Frontal cortex (tissue), 4 donors: ENCODE results near the gene AHR. TPM values are rescaled to one million over a fixed set of nuclear protein-coding genes. Genes with fewer than 3 reads are reported as not detected.

Experiments
- DNase-seq, 2 donors: peaks; one replicate each; pipeline ENCODE4 v3.0.0; 2012; ENCODE audit warnings: low spot score in 2 of 2
- FAIRE-seq: peaks from 2 replicates; lab custom pipeline; 2012; peaks lifted over from hg19 to GRCh38; lab: Jason Lieb, UNC
- total RNA-seq: library from RNA; depleted of rRNA; stranded (reverse); fragments of >200 nt; gene quantifications from one replicate; pipeline ENCODE4 v1.2.3, GENCODE V29; 2014
- donor health status: control.
- donor health status: control.
- donor health status: control.

Gene AHR
- 13.9 TPM for total RNA-seq

DNA sequence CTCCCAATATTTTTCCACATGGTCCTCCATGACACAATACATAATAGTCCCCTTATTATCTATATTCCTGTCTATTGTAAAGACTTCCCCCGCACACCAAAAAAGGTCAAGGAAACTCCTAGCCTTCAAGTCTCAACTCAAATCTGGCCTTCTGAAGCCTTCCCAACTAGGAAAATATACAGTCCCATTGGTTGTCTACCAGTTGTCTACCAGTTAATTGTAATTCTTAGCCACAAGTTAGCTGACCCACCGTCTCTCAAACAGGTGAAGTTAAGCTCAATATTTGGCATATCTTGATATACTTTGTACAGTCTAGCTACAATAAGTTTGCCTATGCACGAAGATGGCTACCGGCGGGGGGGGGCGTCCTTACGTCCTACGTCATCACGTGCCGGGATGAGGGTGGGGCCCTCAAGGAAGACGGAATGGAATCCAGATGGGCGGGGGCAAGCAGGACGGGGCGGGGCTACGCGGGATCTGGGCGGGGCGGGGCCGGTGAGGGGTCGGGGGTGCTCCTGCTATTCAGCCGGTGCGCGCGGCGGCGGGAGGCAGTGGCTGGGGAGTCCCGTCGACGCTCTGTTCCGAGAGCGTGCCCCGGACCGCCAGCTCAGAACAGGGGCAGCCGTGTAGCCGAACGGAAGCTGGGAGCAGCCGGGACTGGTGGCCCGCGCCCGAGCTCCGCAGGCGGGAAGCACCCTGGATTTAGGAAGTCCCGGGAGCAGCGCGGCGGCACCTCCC lies at the start of gene AHR:
TSS of gene AHR (plus strand) at position 551 of the 738 bp plus-strand sequence. CDS start 613 bp downstream, outside the sequence.
- DNase-seq (peak; percentile 82 to 83), FAIRE-seq (no peak)

DNA sequence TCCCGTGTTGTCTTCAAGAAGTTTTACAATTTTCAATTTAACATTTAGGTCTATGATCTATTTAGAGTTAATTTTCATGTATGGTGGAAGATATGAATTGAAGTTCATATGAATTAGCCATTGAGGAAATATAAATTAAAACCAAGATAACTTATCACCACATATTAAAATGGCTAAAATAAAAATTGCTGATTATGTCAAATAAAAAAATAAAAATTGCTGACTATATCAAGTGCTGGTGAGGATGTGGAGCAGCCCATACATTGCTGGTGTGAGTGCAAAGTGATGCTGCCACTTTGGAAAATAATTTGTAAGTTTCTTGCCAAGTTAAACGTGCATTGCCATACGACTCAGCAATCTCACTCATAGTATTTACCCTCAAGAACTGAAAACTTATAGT lies 44.6 kb upstream of the AHR start:
- FAIRE-seq: peak; percentile 61

DNA sequence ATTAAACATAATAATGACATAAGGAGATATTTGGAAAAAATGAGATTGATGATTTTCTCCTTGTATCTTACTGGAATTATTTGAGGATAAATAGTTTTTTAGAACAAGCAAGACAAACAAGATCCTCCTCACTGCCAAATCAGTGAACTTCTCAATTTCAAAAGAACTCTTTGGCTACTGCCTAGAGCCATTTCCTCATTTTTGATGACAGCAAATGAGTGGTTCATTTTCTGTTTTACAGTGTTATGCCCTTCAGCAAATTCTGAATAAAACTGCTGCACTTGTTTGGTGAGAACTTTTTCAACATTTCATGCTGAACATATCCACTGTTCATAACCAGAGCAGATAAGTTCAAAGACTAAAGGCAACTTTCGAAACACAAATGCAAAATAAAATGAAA lies 42.5 kb upstream of the AHR start:
- no peak for DNase-seq
- no peak for FAIRE-seq

More for the DNA sequence above, 44.6 kb upstream of the AHR start:
- no peak for DNase-seq

DNA sequence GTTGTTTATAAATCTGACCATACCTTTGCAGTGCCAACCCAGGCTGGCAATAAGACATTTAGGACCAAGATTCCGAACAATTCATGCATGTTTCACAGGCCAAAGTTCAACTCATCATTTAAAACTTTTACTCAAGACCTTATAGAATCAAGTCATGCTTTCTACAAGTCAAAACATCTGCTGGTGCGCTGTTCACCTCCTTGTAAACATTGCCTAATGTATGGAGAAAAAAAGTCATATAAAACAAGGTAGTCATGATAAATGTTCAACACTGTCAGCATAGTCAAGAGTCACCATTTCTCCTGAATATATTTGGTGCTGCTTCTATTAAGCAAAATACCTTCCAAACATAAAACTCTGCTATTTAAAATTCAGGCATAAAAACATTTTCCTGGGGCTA lies 42.1 kb upstream of the AHR start:
- DNase-seq (no peak), FAIRE-seq (no peak)

DNA sequence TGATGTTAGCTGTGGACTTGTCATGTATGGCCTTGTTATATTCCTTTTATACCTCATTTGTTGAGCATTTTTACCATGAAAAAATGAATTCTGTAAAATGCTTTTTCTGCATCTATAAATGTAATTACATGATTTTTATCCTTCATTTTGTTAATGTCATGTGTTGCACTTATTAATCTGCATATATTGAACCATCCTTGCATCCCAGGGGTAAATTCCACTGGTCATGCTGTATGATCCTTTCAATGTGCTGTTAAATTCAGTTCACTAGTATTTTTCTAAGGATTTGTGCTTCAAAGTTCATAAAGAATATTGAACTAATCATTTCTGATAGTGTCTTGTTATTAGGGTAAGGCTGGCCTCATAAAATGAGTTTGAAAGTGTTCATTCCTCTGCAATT lies 31.9 kb upstream of the AHR start:
- no peak for FAIRE-seq

DNA sequence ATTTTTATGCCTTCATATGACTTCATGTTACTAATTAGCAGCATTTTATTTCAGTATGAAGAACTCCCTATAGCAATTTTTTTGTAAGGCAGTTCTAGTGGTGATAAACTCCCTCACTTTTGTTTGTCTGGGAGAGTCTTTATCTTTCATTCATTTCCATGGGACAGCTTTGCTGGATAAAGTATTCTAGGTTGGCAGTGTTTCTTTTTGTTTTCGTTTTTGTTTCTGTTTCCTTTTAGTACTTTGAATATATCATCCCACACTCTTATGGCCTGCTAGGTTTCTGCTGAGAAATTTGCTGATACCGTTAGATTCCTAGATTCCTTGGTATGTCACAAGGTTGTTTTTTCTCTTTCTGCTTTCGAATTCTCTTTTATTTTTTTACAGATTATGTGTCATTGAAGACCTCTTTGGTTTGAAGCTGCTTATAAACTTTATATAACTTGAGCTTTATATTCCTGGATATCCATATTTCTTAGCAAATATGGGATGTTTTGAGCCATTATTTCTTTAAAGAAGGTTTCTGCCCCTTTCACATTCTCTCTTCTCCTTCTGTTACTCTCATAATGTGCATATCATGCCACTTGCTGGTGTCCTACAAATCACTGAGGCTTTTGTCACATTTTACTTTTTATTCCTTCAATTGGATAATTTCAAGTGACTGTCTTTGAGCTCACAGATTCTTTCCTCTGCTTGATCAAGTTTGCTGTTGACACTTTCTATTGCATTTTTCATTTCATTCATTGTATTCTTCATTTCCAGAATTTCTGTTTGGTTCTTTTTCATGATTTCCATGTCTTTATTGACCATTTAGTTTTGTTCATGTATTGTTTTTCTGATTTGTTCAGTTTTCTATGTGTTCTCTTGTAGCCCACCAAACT lies 28.9 kb upstream of the AHR start:
- FAIRE-seq (no peak), DNase-seq (no peak)

More for the DNA sequence above, 31.9 kb upstream of the AHR start:
- no peak for DNase-seq

DNA sequence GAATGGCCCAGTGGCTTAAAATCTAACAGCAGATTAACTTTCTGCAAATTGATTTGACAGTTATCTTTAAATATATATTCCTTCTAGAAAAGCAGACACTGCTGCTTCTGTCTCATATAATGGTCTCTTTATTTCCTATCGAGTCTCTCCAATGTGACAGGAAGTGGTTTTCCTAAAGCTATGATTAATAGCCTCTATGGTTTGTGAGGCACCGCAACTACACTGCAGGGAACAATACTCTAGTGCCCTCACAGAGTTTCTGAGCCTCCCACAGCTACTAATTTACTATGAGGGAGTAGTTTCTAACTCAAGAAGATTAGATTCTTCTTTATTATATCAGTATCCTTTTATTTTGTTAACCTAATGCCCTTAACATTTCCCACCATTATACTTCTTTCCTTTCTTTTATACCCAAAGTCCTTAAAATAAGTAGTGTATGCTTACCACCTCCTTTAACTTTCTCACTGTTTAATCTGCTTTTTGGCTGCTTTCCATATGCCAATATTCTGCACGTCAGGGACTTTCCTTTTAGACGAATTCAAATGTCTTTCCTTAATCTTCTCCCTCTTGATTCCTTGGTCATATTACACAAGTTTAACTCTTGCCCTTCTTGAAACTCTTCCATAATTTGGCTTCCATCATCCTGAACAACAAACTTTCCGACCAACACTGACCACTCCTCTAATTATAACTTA lies 23.8 kb upstream of the AHR start:
- no peak for DNase-seq
- no peak for FAIRE-seq

DNA sequence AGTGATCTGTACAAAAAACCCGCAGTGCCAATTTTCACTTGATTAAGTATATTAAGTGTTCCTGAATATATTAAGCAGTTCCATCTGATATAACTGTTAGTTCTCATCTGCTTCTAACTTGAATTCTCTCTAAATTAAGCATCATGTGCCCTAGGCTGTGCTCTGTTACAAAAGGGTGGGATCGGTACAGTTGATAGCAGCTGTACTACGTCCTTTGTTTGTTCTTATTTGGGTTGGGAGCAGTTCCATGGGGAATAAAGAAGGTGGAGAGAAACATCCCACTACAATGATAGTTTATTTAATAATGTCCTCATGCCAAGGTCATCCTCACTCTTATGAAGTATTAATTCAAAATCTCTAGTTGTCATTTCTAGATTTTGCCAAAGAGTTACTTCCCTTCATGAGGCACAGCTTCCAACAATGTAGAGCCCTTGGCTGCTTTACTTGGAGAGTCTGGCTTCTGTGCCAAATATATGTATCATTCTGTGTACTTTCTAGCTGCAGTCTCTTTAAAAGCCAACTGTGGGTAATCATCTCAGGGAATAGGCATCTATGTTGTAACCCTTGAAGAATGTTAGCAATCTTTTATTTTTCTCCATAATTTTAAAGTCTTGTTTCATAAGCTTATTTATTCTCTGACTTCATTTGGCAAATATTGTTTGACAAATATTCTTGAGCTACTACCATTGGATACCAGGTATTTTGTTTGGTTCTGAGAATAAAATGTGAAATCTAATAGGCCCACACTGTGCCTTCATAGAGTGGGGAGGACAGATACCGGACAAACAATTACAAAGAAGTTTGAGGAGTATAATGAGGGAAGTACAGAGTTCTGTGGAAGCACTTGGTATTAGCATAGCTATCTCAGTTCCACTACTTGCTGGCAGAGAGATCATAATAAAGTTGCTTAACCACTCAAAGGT lies 22.4 kb upstream of the AHR start:
- no peak for DNase-seq
- no peak for FAIRE-seq

DNA sequence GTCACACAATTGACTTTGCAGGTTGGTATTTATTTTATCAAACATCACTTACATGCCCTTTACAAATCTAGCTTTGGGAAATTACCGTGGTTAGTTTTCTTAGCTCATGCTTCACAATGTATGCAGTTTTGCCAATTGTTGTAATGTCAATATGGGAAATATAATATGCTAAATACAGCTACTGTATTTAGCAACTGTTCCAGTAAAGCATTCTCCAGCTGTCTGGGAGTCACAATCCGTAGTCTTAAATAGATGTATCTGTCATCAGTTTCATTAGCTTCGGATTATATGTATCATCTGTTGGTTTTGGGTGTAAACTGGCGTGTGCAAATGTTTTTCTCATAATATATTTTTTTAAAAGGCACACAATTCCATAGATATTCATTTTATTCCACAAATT lies 19.4 kb upstream of the AHR start:
- DNase-seq (no peak), FAIRE-seq (no peak)

DNA sequence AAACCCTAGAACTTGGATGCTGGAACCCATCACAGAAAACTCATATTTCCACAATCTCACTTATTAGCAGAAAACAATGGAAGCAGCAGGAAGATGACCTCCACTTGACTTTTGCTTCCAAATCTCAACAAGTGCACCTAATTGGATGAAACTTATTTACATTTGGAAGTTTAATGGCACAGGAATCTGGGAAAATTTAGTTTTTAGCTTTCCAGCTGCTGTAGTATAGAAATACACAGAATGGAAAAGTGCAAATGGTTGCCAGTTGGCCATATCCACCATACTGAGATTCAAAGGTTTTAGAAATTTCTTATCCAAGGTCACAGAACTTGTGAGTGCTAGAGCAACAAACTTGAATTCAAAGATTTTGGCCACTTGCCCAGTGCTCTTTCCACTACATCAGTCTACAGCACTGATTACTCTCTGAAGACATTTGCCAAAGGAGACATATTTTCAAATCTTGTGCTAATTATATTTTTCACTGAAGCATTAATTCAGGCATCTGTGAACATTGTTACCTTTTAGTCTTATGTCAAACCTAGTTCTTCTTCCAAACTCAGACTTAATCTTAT lies 9.3 kb upstream of the AHR start:
- FAIRE-seq (no peak), DNase-seq (no peak)

DNA sequence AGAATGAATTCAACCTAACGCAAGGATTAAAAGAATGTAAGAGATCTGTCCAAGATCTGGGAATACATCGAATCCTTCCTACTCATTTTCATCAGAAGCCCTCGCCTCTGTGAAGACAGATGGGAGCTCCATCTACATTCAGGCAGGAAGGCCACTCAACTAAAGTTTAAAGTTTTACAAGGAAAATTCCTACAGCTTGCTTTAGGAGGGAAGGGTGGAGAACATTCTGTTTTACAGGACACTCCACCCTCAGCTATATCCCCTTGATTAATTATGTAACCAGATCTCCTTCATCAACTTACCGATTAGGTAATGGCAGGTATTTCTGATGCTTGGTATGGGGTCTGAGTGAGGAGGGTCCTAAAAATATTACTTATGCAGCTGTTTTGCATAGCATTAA lies 5.6 kb upstream of the AHR start:
- FAIRE-seq: no peak
- DNase-seq: no peak

DNA sequence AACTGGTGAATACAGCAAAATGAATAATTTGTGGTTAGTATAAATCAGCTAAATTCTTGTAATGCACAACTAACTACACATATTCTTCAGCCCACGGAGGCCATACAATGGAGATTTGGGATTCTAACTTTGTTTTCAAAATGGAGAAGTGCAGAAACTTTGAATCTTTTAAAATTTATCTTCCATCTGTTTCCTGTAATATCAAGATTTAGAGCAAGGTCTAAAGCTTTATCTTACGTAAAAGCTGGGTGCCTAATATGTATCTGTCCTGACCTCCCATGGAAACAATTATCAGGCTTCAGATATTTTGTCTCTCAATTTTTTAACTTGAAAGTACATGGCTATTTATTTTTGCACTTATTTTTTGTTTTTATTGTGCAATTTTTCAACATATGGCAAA lies 5.0 kb upstream of the AHR start:
- FAIRE-seq (no peak), DNase-seq (no peak)

DNA sequence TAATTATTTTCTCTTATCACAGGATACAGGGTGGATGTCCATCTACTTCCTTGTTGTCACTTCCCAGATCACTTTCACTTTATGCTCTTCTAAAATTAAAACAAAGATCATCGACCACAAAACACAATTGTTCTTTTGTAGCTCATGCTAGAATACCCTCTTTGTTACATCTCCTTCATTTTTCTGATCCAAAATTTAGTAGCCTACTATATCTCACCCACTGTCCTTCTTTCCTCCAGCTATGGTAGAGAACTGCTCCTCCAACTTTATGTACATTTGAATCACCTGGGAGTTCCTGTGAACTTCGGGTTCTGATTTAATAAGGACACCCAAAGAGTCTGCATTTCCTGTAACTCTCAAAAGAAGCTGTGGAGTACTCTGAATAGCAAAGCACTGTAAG lies 1.2 kb upstream of the AHR start:
- DNase-seq (peak in 1 of 2 donors; percentile 14), FAIRE-seq (peak; percentile 26)

DNA sequence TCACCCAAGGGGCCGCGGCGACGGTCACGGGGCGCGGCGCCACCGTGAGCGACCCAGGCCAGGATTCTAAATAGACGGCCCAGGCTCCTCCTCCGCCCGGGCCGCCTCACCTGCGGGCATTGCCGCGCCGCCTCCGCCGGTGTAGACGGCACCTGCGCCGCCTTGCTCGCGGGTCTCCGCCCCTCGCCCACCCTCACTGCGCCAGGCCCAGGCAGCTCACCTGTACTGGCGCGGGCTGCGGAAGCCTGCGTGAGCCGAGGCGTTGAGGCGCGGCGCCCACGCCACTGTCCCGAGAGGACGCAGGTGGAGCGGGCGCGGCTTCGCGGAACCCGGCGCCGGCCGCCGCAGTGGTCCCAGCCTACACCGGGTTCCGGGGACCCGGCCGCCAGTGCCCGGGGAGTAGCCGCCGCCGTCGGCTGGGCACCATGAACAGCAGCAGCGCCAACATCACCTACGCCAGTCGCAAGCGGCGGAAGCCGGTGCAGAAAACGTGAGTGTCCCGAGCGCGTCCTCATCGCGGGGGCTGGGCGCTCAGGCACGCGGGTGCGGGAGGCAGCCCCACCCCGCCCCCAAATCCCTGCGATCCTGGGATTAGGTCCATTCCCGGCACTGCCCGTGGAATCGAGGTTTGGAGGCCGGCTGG lies 509 bp downstream of the AHR start:
- DNase-seq (peak; percentile 10 to 35), FAIRE-seq (no peak)

DNA sequence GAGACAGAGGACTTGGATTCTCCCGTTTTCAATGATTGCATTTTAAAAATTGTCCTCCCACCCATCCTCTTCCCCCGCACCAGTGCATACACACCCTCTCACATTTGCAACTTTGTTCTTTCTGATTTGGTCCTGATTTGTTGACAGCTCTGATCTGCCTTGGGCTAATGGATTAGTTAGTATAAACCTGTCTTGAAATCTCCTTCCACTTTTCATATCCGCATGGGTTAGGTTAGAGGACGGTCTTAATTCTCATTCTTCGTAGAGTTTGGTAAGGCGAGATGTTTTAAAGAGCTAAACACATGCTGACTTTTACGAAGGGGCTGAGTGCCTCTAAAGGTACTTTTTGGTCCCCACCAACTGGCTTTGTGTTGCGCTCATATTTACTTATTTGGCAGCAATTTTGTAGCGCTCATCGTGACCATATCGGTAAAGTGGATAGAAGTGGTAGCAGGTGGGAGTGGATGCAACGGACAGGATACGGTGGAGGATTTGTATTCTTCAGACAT lies 1.1 kb downstream of the AHR start:
- DNase-seq: no peak
- FAIRE-seq: no peak

DNA sequence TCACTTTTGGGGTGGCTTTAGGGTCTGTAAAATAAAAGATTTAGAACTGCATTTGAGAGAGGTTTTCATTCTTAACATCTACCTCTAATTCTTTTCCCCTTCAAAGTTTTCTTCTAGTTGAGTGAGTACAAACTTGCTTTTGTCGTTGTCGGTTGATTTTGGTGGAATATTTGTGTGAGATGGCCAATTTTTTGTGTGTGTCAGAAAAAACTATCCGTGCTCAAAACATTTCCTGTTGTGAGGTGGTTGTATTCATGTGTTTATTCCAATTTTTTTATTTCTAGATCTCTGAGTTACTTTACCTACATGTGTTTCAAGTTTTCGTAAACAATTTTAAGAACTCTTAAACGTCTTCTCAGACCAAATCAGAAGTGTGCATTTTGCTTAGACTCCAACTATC lies 1.6 kb downstream of the AHR start:
- DNase-seq: no peak
- no peak for FAIRE-seq

DNA sequence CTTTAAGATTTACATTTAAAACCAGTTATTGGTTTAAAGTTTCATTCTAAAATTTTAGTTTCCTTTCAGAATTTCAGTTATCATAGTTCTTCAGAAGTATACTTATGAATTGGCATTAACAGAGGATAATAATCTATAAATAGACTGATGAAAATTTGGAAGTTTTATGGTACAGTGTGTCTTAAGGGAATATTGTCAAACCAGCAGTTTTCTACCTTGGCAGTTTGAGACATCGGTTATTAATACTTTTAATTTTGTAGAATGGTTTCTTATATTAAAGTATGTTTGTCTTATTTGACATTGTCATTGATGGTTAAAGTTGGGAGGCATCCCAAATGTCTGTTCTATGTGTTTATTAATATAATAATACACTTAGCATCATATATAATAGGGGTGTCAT lies 2.0 kb downstream of the AHR start:
- peak; percentile 26 for FAIRE-seq

More for the DNA sequence above, 2.0 kb downstream of the AHR start:
- no peak for DNase-seq
